GM23338 (cell line): ENCODE results near the gene CBX2.

Experiments
- CREB1 ChIP-seq: fragments of 250-450 bp; sonication (Bioruptor Pico); IDR thresholded peaks from 2 replicates; pipeline ENCODE4 v1.5.0; 2020; ENCODE audit warnings: low read depth, mild to moderate bottlenecking, moderate library complexity
- CTCF ChIP-seq, 2 experiments: fragments of 200-600 bp in 1 of 2; sonication (generic) in 1 of 2; conservative IDR thresholded peaks; 2 replicates each; pipeline versions ENCODE4 v1.5.1 to v1.6.1; 2016 to 2017; ENCODE audit warnings: antibody characterized with exemption in 2 of 2, low read depth in 2 of 2, mild to moderate bottlenecking in 2 of 2, moderate library complexity in 1 of 2
- EZH2 ChIP-seq: fragments of 200-600 bp; sonication (generic); IDR thresholded peaks from one replicate; pipeline ENCODE4 v1.8.0; 2017; ENCODE audit warnings: antibody characterized with exemption, mild to moderate bottlenecking, low read depth; ENCODE audit not compliant: unreplicated experiment
- EZH2phosphoT487 ChIP-seq: fragments of 200-600 bp; sonication (generic); IDR thresholded peaks from one replicate; pipeline ENCODE4 v1.8.1; 2018; ENCODE audit warnings: antibody characterized with exemption; ENCODE audit not compliant: unreplicated experiment
- JUNB ChIP-seq: IDR thresholded peaks from one replicate; pipeline ENCODE4 v1.6.1; 2016; ENCODE audit warnings: antibody characterized with exemption; ENCODE audit not compliant: unreplicated experiment
- NANOG ChIP-seq: IDR thresholded peaks from 2 replicates; pipeline ENCODE4 v1.6.1; 2016; ENCODE audit warnings: antibody characterized with exemption, borderline replicate concordance
- POLR2AphosphoS5 ChIP-seq: IDR thresholded peaks from 2 replicates; pipeline ENCODE4 v1.6.1; 2016; ENCODE audit warnings: antibody characterized with exemption, low read depth
- REST ChIP-seq: IDR thresholded peaks from one replicate; pipeline ENCODE4 v1.6.1; 2018; ENCODE audit warnings: antibody characterized with exemption; ENCODE audit not compliant: unreplicated experiment
- STAT1 ChIP-seq: IDR thresholded peaks from one replicate; pipeline ENCODE4 v1.6.1; 2016; ENCODE audit warnings: antibody characterized with exemption; ENCODE audit not compliant: unreplicated experiment
- ZNF114 ChIP-seq: fragments of 250-450 bp; sonication (Bioruptor Pico); IDR thresholded peaks from 2 replicates; pipeline ENCODE4 v1.5.0; 2020; ENCODE audit warnings: mild to moderate bottlenecking, moderate library complexity
- ZNF331 ChIP-seq: fragments of 250-450 bp; sonication (Bioruptor Pico); IDR thresholded peaks from 2 replicates; pipeline ENCODE4 v1.5.0; 2020; ENCODE audit warnings: low read depth, mild to moderate bottlenecking, moderate library complexity
- TF ChIP-seq, protein P1 (sequence below): fragments of 250-450 bp; sonication (Bioruptor Pico); IDR thresholded peaks from 2 replicates; pipeline ENCODE4 v1.5.0; 2020; ENCODE audit warnings: mild to moderate bottlenecking, moderate library complexity
- TF ChIP-seq, protein P2 (sequence below): IDR thresholded peaks from 2 replicates; pipeline ENCODE4 v1.6.1; 2016; ENCODE audit warnings: antibody characterized with exemption

DNA sequence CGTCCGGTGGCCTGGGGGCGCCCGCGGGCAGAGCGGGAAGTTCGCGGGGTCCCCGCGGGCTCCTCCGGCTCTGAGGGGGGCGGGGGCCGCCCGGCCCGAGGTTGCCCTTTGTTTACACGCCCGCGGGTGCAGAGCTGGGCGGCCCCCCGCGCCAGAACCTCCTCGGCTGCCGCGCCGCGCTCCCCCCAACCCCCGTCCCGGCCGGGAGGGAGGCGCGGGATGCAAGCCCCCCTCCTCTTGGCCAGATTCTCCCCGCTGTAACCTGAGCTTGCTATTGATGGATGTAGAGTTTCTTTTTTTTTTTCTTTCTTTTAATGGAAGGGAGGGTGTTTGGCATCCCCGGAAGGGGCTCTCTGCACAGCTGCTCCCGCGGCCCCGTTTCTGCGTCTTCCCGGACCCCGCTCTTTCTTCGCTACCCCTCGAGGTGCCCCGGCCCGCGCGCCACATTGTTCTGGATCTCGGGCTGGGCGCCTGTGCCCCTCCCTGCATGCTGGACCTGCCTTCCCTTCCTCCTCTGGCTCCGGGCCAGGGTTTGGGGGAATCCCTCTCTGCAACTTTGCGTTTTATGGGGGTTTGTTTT, 646 bp downstream of the CBX2 start:
- TF ChIP-seq CTCF (conservative IDR thresholded peaks at IDR 0.05; ENCODE audit: low read depth in 2 of 2) (no peak), REST (no peak), EZH2phosphoT487 (no peak), CREB1 (CRISPR knock-in tag) (0 out of 2 replicates have a peak, but pooled peaks have one; percentile 27), EZH2 (no peak), POLR2AphosphoS5 (peak; percentile 47; the same call in 1 of the 2 replicates), ZNF331 (no peak), JUNB (no peak), NANOG (no peak), ZNF114 (CRISPR knock-in tag) (no peak), STAT1 (no peak)
- TF ChIP-seq, protein P1, sequence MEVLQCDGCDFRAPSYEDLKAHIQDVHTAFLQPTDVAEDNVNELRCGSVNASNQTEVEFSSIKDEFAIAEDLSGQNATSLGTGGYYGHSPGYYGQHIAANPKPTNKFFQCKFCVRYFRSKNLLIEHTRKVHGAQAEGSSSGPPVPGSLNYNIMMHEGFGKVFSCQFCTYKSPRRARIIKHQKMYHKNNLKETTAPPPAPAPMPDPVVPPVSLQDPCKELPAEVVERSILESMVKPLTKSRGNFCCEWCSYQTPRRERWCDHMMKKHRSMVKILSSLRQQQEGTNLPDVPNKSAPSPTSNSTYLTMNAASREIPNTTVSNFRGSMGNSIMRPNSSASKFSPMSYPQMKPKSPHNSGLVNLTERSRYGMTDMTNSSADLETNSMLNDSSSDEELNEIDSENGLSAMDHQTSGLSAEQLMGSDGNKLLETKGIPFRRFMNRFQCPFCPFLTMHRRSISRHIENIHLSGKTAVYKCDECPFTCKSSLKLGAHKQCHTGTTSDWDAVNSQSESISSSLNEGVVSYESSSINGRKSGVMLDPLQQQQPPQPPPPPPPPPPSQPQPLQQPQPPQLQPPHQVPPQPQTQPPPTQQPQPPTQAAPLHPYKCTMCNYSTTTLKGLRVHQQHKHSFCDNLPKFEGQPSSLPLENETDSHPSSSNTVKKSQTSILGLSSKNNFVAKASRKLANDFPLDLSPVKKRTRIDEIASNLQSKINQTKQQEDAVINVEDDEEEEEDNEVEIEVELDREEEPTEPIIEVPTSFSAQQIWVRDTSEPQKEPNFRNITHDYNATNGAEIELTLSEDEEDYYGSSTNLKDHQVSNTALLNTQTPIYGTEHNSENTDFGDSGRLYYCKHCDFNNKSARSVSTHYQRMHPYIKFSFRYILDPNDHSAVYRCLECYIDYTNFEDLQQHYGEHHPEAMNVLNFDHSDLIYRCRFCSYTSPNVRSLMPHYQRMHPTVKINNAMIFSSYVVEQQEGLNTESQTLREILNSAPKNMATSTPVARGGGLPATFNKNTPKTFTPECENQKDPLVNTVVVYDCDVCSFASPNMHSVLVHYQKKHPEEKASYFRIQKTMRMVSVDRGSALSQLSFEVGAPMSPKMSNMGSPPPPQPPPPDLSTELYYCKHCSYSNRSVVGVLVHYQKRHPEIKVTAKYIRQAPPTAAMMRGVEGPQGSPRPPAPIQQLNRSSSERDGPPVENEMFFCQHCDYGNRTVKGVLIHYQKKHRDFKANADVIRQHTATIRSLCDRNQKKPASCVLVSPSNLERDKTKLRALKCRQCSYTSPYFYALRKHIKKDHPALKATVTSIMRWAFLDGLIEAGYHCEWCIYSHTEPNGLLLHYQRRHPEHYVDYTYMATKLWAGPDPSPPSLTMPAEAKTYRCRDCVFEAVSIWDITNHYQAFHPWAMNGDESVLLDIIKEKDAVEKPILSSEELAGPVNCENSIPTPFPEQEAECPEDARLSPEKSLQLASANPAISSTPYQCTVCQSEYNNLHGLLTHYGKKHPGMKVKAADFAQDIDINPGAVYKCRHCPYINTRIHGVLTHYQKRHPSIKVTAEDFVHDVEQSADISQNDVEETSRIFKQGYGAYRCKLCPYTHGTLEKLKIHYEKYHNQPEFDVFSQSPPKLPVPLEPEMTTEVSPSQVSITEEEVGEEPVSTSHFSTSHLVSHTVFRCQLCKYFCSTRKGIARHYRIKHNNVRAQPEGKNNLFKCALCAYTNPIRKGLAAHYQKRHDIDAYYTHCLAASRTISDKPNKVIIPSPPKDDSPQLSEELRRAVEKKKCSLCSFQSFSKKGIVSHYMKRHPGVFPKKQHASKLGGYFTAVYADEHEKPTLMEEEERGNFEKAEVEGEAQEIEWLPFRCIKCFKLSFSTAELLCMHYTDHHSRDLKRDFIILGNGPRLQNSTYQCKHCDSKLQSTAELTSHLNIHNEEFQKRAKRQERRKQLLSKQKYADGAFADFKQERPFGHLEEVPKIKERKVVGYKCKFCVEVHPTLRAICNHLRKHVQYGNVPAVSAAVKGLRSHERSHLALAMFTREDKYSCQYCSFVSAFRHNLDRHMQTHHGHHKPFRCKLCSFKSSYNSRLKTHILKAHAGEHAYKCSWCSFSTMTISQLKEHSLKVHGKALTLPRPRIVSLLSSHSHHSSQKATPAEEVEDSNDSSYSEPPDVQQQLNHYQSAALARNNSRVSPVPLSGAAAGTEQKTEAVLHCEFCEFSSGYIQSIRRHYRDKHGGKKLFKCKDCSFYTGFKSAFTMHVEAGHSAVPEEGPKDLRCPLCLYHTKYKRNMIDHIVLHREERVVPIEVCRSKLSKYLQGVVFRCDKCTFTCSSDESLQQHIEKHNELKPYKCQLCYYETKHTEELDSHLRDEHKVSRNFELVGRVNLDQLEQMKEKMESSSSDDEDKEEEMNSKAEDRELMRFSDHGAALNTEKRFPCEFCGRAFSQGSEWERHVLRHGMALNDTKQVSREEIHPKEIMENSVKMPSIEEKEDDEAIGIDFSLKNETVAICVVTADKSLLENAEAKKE (CRISPR knock-in tag): no peak
- TF ChIP-seq, protein P2, sequence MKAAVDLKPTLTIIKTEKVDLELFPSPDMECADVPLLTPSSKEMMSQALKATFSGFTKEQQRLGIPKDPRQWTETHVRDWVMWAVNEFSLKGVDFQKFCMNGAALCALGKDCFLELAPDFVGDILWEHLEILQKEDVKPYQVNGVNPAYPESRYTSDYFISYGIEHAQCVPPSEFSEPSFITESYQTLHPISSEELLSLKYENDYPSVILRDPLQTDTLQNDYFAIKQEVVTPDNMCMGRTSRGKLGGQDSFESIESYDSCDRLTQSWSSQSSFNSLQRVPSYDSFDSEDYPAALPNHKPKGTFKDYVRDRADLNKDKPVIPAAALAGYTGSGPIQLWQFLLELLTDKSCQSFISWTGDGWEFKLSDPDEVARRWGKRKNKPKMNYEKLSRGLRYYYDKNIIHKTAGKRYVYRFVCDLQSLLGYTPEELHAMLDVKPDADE: no peak
